Hematopoietic multipotent progenitor cell treated with erythropoietin and hydrocortisone succinate and interleukin-3 and kit ligand, for 8 days (in vitro differentiated cells): ENCODE results near the gene CDC14B.

ENCODE experiments used
- DNase-seq: peaks from one replicate; pipeline ENCODE4 v3.0.0-alpha.2; 2015

Gene CDC14B

DNA sequence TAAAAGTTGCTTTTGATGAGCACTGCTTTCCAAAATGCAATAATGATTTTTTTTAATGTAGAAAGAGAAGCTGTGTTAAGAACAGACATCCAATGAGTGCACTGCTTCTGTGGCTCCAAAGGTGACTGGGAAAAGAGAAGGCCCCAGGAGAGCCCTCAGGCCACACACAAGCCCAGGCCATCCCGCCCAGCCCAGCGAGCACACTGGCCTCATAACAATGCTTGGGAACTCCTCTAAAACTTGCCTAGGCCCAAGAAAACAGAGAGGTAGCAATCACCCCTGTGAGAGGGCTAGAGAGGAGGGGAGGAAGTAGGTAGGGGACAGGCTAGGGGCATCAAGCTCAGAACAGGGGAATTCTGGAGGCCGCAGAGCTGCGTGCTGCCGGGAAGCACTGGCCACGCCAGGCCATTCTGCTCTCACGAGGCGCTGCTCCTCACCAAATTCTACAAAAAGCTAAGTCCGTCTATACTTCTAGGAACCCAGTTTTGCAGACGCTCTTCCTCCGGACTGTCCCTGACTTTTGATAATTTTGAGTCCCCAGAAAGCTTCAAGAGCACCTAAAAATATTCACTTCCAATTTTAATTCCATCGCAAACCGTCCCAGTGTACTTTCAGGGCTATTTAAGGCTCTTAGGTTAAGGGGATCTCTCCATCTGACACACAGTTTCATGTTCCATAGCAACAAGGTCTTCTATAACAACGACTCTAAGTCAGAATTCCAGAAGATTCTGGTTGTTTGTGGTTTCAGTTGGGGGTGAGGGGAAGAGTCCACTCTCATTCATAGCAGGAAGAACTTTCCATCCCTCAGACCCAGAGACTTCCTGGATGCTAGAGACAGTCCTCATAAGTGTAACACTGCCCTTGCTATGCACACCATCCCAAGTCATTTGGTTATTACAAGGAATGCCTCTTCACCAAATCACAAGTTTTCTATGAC is 118.7 kb downstream of the CDC14B start:
- no peak for DNase-seq

DNA sequence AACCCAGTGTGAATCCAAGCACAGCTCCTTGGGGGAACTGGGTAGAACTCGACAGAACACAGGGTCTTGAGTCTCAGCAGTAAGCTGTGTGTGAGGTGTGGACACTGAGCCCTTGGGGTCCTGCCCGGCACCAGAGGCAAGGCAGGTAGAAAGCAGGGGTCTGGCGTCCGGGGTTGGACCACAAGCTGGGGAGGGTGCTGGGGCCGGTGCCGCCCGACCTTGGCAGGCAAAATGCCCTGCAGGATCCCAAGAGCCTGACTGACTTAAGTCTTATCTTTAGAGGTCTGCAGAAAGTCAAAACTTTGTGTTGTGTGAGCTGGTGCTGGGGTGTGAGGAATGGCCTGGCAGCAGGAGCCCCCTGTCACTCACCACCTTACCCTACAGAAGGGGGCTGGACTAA is 120.4 kb downstream of the CDC14B start:
- no peak for DNase-seq

DNA sequence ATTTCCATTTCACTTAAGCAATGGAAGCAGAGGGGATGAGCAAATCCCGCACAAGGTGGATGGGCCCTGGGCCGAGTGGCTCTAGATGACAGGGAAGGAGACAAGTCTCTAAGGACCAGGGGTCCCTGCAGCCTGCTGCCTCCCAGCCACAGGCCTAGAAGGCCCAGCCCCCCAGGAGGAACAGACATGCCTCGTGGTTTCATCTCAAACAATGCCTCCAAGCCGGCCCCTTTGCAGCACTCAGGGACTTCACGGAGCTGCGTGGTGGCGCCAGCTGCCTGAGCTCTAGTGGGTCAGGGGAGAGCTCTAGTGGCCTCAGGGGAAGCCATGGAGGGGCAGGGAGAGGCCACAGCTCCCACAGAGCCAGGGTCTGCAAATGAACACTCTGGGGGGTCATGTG is 120.8 kb downstream of the CDC14B start:
- DNase-seq = no peak

DNA sequence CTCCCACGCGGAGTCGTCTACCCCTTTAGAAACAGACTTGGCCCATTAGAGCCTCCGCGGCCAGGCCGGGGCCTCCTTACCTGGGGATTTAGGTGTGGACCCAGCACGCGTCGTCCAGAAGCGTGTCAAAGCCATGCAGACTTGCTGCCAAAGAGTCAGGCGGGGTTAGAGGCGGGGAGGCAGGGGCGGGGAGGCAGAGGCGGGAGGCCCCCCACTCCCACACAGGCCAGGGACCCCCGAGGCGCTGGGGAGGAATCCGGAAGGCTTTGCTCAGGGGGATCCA is 122.6 kb downstream of the CDC14B start:
- DNase-seq = no peak

DNA sequence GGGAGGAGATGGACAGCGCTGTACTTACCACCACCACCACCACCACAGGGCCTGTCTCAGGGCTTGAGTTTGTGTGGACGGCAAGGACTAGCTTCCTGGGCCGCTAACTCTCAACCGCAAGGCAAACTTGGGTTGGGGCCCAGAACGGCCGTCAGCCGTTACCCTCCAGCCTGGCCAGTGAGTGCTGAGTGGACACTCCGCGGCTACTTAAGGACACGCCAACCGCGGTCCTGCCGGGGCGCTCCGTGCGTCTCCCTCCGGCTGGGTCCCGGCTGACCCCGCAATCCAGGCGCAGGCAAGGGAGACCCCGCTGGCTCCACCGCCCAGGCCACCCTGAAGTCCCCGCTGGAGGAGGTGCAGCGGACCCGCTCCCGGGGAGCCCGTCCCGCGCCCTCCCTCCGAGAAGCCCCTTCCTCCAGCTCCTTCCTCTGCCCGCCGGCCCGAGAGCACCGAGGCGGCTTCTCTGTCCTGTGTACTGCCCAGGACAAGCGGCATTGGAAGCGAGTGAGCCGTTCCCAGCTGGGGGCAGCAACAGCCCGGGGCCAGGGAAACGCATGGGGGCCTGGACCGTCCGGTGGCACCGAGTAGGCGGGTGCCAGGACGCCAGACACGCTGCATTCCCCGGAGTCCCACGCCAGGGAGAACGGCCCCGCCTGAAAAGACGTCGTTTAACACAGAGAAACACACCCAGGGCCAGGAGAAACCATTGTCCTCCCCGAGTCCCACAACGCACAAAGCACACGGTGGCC is 123.1 kb downstream of the CDC14B start:
- no peak for DNase-seq

DNA sequence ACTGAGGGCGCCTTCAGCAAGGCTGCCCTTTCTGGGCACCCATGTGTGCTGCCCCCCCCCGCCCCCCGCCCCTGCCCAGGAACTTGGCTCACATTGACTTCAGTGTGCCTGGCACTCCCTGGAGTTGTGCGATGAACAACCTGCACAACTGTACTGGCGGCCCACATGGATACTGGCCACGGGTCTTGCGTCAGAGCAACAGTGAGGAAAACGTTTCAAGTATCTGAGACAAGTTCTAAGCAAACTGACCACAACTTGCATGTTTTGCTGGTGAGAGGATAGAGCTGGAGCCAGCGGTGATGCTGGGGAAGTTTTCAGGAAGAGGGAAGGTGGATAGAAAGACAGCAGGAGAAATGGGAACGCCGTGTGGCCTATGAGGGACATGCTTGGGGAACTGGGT is 124.3 kb downstream of the CDC14B start:
- DNase-seq = no peak

DNA sequence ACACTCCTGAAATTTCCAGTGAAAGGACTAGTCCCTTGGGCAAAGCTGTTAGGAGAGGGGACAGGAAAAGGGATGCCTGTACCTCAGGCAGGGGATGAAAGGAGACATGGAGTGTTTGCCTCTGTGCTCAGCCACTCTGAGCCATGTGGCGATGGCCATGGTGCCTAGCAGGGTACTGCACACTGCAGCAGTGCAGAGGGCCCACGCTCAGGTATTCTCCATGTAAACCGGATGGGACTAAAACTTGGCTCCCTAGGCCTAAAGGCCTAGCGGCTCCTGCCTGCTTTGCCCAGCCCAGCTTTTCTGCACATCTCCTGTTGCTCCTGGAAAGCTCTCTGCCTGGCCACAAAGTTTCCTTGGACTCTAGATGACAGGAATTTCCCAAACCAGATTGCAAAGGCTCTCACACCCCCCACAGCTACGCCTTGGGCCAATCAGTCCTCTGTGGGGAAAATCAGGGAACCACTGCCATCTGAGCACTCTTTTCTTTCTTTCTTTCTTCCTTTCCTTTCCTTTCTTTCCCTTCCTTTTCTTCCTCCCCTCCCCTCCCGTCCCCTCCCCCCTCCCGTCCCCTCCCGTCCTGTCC is 125.3 kb downstream of the CDC14B start:
- no peak for DNase-seq

DNA sequence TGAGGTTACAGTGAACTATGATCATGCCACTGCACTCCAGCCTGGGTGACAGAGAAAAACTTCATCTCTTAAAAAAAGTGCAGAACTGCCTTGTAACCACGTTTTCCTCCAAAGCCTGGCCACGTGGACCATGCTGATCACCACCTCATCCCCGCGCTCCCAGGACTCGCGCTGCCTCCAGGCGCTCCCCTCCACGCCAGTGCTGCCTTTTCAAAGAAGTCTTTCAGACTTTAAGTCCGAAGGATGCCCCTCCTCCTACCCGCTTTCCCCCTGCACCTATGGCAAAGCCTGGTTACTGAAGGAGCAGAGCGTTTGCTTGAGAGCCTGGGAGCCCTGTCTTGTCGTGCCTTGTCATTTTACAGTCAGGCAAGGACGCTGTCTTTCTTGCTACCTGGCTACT is 125.9 kb downstream of the CDC14B start:
- no peak for DNase-seq

DNA sequence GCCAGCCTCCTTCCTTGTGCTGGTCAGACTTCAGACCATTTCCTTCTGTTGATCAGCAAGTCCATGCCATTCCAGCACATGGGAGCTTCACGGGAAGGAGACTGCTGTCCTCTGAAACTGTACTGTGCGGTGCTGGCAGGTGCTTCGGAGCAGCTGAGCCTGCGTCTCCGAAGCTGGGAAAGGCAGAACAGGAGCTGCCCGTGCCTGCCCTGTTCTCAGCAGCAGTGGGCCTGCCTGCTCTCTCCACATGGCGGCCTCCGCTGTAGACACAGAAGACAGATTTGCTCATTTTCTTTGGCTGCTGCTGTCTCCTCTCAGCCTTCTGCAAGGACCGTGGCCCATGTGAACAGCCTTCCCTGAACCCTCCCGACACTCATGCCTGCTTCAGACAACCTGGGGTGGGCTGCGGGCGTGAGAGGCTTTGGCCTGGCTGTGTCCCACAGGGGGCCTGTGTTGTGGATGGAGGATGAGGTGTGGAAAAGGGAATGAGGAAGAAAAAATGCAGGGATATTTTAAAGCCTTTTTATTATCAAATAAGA is 126.6 kb downstream of the CDC14B start:
- no peak for DNase-seq

DNA sequence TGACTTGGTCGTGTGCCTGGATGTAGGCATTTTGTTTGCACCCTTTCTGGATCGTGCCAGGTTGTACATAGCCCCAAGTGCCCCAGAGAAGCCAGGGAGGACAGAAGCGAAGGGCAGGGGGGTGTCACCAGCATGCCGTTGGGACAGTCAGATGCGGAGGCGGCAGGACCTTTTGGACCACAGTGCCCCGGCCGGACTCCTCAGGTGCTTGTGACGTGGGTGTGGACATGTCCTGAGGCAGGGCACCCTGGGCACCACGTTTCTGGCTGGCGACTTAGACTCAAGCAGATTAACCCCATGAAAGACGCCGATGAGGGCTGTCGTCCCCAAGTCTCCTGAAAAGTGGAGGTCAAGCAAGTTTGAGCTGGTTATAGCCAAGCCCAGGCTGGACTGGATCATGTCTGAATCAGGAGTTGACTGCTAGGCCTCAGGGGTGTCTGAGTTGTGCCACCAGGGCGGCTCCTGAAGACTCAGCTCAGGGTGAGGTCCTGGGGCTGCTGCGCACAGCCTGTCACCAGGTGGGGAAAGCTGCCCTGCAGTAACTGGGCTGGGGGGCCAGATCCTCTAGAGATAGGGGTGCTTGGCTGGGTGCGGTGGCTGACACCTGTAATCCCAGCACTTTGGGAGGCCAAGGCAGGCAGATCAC is 127.6 kb downstream of the CDC14B start:
- DNase-seq = no peak

DNA sequence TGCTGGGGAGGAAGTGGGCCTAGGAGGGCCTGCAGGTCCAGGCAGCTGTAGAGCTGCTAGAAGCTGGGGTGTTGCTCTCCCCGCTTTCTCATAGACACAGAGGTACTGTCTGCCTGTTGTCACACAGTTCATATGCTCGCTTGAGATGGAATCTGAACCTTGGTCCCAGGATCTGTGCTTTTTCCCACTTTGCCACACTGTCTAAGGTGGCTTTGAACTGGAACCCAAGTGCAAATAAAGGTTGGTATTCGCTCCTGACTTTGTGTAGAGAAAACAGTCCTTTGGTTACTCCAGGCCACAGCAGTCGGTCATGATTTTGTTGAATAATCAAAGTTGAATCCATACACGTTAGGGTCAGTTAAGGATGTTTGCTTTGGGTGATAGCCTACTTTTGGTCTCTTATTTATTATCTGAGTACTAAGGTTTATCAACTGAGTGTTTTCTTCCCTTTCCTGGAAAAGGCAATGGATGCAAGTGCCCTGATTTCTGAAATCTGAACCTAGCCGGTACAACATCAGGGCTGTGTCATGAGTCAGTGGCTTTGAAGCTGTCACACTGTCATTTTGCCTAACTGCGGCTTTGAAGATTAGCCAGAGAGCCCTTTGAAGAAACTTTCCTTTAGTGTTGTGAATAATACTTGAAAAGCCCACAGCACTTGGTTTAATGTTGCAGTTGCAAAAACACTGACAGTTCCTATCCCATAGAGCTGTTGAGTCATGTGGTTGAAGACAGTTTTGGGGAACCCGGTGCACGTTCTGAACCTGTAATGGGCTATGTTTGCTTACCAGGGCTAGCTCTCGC is 128.4 kb downstream of the CDC14B start:
- DNase-seq = no peak

DNA sequence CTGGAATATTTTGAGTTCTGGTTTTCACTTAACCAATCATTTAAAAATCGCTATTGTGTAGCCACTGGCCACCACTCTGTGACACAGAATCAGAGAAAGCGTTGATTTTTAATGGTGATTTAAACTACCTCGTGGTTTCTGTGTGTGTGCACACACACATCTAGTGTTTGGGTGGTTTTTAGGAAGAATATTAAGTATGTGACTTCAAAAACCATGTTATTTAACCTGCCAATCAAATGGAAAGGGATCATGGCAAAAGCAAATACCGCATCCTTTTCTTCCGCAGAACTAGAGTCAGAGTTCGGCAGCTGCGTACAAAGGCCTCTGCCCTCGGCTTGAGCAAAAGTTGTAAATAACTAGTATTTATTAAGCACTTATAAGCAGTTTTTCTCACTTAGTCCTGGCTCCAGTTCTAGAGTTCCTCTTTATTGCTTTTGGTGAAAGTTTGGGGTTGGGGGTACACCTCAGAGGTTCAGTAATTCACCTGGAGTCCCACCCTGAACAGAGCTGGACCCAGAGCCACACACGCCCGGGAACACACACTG is 129.0 kb downstream of the CDC14B start:
- no peak for DNase-seq

DNA sequence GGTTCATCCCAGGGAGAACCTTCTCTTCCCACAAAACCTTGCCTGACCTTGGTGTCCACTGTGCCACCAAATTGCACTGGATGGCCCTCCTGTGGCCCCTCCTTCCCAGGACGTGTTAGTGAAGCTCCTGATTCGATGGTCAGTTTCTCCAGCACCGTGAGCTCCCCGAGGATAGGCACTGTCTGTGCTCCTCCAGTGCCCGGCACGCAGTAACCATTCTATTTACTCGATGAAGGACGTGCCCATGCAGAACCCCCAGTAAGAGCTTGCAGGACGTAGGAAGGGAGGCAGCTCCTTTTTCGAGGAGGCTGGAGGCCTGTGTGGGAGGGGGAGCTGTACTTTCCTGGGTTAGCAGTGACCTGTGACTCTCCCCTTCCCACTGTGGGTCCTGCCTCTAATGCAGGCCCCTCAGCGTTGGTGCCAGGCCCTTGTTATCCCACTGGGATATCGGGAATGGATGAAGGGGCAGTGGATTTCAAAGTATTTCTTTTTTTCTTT is 130.1 kb downstream of the CDC14B start:
- DNase-seq = no peak

DNA sequence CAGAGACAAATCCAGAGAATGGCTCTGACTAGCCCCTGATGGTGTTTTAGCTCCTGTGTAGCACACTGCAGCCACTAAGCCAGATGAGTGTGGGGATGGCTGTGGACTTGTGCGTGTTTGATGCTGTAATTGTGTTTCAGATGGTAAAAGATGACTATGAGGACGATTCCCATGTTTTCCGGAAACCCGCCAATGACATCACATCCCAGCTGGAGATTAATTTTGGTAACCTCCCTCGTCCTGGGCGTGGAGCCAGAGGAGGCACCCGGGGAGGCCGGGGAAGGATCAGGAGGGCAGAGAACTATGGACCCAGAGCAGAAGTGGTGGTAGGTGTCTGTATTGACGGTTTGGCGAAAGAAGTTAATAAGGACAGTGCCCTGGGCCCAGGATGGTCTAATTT is 131.7 kb downstream of the CDC14B start:
- no peak for DNase-seq

DNA sequence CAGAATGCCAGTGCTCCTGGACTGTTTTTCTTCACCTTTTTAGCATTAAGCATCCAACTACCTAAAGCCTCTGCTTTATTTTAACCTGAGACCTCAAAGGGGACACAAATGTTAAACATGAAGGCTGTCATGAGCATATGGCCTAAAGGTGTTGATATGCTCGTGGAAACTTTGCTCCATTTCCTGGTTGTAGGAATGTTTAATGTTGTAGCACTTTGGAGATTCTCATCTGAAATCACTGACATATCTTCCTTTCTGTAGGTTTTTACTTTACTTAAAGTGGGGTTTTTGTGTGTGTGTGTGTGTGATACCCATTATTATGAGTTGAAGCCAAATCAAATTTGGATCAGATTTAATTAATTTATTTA is 132.6 kb downstream of the CDC14B start:
- DNase-seq = no peak

DNA sequence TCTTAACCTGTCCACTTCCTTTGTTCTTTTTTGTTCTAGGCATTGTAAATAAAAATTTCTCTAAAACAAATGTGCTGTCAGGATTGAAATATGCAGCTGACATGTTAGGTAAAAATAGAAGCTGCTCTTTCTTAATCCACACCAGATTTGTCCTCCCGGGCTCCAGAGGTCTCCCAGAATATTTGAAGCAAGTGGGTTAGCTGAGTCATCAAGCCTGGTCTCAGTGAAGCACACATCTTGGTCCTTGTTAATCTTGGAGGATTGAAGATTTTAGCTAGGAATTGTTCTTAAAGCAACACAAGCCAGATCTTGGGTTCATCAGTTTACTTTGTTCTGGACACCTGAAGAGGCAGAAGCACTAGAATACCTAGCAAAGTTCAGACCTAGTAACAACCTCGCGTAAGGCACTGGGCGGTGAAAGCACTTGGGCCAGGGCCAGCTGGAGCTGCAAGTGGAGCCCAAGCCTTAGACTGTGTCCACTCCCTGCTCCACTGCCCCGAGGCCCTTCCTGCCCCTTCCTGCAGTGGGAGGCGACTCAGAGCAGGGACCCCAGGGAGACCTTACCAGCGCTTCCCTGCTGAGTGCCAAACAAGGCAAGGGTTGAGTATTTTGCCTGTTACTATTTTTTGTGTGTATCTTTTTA is 133.1 kb downstream of the CDC14B start:
- no peak for DNase-seq

DNA sequence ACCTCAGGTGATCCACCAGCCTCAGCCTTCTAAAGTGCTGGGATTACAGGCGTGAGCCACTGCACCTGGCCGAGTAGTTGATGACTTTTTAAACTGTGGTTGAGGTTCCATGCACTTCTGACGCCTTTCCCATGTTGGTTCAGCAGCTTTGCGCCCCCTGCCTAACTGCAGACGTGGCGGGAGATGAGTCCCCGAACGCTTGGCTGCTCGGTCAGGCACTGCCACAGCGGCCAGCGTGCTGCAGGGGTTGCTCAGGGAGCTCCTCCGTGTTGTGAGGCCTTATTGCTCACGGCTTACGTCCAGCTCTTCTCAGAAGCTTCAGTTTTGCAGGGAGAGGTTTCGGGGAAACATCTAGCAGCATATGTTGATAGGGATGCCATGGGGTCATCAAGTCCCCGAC is 134.4 kb downstream of the CDC14B start:
- DNase-seq = no peak

DNA sequence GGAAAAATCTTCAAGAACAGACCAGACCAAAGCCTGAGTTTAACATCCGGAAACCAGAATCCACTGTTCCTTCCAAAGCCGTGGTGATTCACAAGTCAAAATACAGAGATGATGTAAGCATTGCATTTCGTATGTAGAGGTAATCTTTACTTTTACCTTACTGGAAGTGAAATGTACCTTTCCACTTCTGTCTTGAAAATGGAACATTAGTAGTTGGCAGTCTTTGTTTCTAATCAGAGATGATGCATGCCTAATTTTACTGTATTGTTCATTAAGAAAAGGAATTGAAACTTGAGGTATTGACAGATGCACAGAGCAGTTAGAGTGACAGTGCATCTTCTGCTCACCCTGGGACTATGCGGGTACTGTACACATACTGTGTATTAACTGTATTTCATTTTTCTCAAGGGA is 135.1 kb downstream of the CDC14B start:
- DNase-seq = no peak

DNA sequence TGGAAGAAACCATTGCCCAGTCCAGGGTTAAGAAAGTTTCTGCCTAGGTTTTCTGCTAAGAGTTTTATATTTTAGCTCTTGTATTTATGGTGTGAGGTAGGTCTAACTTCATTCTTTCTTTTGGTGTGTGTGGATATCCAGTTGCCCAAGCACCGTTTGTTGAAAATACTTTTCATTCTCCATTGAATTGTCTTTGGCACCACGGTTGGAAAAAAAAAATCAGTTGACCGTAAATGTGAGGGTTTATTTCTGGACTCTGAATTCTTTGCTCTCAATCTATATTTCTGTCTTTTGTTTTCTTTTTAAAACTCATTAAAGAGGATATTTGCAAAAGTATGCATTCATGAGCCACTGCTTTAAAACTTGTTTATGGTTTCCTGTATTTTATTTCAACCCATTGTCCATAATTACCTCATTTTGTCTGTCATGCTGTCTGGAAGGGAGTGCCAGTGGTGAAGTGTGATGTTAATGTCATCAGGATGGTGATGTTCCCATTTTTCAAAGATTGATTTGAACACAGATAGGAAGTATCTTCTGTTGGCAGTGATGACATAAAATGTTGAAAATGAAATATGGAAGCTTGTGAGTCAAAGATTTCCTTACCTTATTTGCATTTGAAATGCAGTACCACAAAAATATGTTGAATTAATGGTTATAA is 135.8 kb downstream of the CDC14B start:
- no peak for DNase-seq

DNA sequence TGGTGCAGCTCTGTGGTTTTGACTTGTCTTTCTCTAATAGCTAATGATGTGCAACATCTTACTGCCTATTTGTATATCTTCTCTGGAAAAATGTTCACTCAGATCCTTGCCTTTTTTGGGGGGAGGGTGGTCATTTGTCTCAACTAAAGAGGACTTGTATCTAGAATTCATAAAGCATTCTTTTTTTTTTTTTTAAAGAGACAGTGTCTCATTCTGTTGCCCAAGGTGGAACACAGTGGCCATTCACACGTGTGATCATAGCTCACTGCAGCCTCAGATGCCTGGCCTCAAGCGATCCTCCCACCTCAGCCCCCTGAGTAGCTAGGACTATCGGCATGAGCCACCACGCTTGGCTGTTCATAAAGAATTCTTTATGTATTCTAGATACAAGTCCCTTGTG is 136.4 kb downstream of the CDC14B start:
- no peak for DNase-seq

DNA sequence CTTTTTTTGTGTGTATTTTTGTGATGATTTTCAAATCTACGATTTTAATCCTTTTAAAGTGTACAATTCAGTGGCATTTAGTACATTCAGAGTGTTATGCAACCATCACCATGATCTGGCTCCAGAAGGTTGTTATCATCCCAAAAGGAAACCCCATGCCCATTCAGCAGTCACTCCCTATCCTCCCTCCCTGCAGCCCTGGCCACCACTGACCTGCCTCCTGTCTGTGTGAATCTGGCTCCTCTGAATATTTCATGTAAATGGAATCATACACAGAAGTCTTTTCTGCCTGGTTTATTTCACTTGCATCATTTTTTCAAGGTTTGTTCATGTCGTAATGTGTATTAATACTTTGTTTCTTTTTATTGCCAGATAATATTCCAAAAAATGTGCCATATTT is 137.2 kb downstream of the CDC14B start:
- no peak for DNase-seq
